ENCODE data around the gene TFEC.
"Not testable (repeated sequence)": the region's sequence is repeated elsewhere in the genome, so short reads cannot be mapped to it uniquely, and the experiment has no call there.

TFEC gene, protein sequence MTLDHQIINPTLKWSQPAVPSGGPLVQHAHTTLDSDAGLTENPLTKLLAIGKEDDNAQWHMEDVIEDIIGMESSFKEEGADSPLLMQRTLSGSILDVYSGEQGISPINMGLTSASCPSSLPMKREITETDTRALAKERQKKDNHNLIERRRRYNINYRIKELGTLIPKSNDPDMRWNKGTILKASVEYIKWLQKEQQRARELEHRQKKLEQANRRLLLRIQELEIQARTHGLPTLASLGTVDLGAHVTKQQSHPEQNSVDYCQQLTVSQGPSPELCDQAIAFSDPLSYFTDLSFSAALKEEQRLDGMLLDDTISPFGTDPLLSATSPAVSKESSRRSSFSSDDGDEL

DNA sequence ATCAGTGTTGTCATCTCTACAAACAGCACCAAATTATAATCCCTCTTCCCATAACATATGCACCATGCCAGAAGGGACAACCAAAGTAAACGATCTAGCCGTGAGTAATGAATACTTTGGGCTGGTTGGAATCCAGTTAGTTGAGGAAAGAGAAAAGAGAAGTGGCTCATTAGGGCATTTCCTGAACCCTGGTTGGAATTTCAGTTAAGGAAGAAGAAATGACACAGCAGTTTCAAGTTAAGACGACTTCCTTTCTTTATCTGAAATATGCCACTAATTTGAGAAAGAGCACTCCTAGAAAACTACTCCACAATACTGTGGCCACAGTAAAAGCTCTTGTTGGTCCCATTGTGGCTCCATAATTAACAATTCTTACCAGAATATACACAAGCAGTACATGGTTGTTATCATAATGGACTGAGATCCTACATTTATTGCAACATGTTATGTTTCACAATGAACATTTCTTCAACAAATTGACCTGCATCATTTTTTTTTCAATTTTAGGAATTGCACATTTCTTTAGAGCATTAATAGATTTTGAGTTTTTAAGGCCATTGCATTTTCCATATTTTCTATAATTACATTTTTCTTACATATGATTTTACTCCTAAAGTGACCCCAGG, at the start of gene TFEC:
Gene TFEC (minus strand): TSS at position 113 of the 626 bp plus-strand sequence. CDS start 46,322 bp downstream, outside the sequence.
- DNase-seq: no peak

DNA sequence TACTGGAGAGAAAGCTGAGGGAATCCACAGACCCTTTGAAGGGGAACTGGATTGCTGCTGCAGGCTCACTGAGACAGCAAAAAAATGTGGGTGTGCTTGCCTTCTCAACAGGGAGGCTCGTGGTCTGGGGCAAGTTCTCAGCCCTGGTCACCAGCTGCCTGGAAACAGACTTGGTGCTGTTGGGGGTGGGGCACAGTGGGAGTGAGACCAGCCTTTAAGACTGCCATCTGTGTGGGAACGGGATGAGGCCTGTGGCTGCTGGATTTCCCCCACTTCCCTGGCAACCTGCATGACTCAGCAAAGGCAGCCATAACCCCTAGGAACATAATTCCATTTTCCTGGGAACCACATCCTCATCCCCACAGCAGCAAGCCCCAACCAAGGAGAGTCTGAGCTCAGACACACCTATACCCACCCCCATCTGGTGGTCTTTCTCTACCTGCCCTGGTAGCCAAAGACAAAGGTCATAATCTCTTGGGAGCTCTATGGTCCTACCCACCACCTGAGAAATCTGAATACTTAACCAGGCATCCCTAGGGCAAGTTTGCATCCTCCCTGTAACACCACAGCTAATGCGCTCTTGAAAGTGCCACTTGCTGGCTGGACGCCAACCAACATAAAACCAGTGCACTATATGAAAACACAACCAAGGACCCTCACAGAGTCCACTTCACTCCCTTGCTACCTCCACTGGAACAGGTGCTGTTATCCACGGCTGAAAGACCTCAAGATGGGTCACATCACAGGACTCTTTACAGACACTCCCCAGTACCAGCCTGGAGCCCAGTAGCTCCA, 45.0 kb upstream of the TFEC start:
- DNase-seq: no peak

DNA sequence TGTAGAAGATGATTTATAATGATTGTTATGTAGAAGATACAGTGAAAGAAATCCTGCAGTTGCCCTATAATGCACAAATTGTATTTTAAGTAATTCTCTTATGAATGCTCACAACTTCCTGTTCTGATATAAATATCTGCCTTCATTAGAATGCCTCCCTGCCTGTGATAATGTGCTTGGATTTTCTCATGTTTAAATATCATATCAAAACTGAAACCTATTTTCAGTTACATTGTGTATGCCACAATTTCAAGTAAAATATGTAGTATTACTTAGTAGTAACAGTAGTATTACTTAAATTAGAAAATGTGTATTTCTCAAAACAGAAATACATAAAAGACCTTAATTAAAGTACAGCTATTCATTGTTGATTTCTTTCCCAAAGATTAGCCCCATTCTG, 41.1 kb upstream of the TFEC start:
- no peak for DNase-seq

DNA sequence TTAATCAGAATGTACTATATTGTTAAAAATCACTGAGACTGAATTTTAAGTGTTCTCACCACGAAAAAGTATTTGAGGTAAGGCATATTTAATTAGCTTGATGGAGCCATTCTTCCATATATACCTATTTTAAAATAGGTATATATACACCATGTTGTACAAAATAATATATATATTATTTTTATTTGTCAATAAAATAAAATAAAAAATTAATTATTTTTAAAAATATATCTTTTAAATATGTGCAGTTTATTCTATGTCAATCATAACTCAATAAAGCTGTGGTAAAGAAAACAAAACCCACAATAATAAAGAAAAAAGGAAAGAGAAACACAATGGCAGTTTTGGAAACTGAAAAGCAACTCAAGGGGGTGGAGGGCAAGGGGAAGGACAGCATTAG, 33.6 kb upstream of the TFEC start:
- DNase-seq: no peak

DNA sequence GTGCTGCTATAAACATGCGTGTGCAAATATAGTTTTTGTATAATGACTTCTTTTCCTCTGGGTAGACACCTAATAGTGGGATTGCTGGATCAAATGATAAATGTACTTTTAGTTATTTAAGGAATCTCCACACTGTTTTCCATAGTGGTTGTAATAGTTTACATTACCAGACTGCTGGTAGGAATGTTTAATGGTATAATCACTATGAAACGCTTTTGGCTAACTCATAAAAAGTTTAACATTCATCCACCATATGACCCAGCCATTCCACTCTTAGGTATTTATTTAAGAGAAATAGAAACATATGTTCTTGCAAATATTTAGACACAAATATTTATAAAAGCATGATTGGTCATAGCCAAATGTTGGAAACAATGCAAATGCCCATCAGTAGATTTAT, 32.1 kb upstream of the TFEC start:
- no peak for DNase-seq

DNA sequence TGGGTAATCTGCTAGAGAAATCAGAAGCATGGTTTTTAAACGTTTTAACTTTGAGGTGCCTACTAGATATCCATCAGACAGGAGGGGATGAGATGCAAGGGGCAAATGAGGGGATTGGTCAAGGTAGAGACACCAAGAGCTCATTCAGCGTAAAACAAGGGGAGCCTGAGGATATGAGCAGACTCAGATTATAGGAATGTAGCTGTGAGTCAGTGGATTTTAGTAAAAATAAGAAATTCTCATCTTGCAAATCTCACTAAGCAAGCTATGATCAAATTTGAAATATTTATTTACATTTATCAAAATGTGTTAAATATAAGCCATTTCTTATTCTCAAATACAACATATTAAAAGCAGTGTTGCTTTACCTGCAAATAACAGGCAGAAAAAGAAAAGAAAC, 21.4 kb upstream of the TFEC start:
- DNase-seq: no peak

DNA sequence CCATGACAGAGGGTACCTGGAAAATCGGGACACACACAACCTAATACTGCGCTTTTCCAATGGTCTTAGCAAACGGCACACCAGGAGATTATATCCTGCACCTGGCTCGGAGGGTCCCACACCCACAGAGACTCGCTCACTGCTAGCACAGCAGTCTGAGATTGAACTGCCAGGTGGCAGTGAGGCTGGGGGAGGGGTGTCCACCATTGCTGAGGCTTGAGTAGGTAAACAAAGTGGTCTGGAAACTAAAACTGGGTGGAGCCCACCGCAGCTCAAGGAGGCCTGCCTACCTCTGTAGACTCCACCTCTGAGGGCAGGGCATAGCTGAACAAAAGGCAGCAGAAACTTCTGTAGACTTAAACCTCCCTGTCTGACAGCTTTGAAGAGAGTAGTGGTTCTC, 16.7 kb upstream of the TFEC start:
- DNase-seq: not testable (repeated sequence)

DNA sequence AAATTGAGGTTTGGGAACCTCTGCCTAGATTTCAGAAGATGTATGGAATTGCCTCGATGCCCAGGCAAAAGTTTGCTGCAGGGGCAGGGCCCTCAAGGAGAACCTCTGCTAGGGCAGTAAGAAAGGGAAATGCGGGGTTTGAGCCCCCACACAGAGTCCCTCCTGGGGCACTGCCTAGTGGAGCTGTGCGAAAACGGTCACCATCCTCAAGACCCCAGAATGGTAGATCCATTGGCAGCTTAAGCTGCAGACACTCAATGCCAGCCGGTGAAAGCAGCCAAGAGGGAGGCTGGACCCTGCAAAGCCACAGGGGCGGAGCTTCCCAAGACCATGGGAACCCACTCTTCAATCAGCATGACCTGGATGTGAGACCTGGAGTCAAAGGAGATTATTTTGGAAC, 15.0 kb upstream of the TFEC start:
- DNase-seq: no peak

DNA sequence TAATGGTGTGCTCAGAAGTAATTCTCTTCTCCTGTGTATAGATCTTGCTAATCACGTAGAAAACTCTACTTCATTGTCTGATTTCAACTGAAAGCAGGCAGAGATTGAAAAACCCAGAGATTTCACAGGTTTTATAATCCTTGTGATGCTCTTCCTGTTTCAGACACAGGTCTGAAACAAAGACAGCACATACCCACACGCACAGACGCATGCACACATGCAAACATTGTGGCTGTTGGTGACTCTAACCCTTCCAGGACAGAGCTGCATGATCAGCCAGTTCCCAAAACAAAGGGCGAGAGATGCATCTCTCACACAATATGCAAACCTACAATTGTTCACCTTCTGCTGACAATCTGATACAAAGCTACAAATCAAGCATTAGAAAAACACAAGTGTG, 11.1 kb upstream of the TFEC start:
- no peak for DNase-seq

DNA sequence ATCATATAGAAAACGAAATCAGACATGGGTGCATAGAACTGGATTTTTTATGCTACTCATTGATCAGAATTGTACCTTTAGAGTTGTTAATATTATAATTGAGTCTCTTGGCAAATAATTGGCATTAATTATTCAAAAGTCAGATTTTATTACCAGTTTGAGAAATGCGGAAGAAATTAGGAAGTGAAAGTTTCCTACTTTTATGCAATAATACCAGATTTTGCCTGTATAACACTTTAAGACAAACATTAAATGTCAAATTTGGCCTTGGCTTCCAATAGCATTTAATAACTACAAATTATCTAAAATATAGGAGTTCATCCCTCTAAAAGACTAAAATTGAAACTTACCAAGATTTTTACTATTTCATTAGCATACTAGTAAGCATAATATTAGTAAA, 6.8 kb upstream of the TFEC start:
- no peak for DNase-seq

DNA sequence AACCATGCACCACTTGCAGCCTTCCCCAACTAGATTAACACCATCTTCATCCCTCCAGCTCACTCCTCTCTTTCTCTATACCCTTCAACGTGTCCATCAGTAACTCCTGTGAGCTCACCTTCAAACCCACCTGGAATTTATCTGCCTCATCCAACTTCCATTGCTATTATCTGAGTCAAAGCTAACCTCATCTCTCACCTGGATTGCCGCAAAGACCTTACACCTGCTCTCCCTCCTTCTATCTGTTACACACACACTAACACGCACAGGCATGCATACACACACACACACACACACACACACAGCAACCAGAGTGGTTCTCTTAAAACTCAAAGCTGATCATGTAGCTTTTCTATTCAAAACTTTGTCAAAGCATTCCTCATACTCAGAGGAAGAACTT, 3.8 kb upstream of the TFEC start:
- no peak for DNase-seq

DNA sequence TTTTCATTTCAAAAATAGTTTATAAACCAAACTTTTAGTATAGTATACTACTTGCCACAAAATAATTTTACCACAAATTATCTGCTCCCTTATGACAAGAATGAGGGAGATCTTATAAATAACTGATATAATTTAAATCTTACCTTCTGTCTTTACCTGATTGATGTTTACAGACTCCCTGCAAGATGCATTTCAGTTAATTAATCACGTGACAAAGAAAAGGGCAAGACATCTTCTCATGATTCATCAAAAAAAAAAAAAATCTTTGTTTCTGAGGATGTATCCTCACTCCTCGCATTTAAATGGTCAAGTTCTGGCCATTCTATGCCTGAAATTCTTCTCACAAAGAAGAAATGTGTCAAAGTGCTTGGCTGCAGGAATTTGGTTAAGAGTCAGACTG, 2.3 kb upstream of the TFEC start:
- no peak for DNase-seq

DNA sequence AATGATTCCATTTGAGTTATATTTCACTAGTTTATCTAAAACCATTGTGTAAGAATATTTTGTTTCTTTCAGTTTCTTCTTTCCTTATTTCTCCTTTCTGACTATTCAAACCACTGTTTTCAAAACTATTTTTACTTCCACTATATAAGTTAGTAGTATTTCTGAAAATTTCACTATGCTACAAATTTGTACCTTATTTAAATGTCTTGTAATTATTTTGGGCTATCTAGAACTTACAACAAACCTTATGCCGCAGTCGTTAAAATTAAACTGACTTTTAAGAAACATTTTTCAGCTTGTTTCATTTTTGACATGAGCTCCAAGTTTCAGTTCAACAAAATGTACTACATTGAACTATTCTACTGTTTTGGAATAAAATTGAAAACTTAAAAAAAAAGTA, 1.8 kb downstream of the TFEC start:
- no peak for DNase-seq

DNA sequence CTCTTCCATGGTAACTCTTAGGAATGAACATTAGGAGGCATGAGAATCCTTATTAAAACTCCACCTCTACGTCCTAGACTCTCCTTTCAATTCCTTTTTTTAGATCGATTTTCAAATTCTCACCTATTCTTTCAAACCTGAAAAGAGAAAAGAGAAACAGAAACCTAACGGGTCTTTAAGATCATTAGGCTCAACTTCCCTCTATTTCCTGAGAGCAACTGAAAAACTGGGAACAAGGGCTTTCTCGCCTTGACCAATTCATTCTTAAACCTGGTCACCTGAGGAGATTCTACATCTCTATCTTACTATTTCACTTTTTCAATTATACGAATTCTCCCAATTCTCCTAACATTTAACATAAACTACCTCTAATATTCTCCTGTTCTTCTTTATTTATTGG, 2.8 kb downstream of the TFEC start:
- DNase-seq: no peak

DNA sequence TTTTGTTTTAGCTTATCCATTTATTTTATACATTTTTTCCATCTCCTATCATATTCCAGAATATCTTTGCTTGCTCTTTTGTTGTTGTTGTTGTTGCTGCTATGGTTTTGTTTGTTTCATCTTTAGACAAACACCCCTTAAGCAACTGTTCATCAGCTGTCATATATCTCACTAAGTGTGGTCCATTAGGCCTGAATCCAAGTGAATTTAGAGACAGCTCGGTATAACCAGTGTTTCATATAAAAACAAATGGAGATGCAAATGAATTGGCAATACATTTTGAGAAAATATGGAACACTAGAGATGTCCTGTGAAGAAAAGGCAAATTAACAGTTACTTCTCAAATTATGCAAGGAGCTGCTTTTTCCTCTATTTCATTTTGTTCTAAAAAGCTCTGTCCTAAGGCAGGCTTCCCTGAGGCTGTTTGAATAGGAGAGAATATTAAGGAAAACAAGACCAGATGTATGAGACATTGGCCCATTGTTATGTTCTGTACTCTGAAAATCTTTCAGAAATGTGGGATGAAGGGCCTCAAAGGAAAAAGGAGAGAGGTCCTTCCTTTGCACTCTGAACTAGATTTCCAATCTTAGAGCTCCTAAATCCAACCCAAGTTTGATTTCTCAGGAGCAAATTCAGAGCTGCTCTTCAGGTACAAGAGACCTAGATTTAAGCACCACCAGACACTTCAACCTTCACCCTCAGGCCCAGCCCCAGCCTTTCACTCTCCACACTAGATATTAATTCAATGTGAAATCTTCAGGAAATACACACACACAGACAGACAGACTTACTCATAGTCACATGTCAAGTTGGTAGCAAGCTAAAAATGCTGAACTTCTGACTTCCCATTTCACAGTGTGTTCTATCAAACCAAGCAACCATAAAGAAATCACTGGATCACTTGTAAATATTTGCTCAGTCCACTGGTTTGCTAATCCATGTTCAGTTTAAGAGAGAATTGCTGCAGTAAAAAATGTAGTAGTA, 5.4 kb downstream of the TFEC start:
- no peak for DNase-seq

DNA sequence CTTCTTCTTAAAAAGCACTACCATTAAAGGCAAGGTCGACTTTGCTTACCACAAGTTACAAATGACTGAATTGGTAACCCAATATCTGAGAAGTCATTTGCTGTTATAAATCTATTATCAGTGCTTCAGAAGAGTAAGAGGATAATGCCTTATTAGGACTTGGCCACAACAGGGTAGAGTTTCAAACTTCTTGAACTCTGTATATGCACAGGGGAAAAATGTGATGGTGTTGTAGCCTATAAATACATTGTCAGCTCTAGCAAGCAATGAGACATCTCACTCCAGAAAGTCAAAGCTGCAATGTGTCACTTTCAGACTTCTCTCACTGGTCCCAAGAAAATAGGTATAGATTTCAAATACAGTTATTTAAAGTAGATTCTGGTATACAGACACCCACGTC, 9.3 kb downstream of the TFEC start:
- no peak for DNase-seq

DNA sequence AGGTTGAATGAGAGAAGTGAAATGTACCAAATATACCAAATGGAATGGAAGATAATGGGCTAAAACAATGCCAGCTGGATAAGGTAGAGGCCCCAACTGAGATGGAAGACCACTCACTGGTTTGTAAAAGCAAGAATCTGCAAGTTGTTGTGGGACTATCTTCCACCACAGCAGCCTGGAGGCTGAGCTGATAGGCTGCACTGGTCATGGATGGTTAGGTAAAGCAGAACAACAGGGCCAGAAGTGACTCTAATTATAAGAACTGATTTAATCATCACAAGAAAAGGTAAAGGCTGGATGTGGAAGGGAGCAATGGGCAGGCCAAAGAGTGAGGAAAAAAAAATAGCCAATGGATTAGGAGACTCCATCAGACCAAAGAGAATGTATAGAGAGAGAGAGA, 11.8 kb downstream of the TFEC start:
- no peak for DNase-seq

DNA sequence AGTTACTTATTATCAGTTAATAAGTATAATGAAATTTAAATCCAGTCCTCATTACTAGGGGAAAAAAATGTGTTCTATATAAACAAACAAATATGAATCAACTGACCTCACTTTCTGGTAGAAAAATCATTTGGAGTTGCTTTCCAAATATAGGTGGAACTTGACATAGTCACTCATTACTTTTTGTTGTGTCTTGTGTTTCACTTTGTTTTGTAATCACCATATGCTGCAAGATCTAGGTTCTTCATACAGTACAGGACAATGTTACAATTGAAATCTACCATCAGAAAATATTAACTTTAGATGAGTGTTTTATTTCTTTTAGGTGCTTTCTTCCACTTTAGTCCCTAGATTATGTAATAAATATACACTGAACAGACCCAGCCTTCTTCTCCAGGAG, 16.9 kb downstream of the TFEC start:
- DNase-seq: no peak

DNA sequence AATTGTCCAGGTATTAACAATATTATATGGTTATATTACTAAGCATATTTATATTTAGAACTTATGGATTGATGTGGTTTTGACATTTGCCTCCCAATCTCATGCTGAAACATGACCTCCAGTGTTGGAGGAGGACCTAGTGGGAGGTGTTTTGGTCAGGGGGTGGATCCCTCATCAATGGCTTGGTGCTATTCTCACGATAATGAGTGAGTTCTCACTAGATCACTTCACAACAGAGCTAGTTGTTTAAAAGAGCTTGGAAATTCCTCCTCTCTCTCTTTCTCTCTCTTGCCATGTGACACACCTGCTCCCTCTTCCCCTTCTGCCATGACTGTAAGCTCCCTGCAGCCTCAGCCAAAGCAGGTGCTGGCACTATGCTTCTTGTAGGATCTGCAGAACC, 19.0 kb downstream of the TFEC start:
- no peak for DNase-seq

DNA sequence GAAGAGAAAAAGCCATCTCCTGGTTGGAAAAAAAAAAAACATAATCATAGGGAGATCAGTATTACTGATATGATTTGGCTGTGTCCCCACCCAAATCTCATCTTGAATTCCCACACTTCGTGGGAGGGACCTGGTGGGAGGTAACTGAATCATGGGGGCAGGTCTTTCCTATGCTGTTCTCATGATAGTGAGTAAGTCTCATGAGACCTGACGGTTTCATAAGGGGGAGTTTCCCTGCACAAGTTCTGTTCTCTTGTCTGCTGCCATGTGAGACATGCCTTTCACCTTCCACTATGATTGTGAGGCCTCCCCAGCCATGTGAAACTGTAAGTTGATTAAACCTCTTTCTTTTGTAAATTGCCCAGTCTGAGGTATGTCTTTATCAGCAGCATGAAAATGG, 25.8 kb downstream of the TFEC start:
- not testable (repeated sequence) for DNase-seq

DNA sequence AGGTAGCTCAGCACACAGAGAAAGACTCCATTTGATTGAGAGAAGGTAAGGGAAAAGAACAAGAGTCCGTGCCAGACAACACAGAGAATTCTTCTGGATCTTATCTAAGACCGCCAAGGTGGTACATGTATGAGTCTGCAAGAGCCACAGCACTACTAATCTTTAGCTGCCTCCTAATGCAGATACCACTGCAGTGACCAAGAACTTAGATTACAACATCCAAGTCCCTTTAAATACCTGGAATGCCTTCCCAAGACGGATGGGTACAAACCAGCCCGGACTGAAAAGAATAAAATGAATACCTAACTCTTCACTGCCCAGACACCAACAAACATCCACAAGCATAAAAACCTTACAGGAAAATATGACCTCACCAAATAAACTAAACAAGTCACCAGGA, 33.3 kb downstream of the TFEC start:
- no peak for DNase-seq

DNA sequence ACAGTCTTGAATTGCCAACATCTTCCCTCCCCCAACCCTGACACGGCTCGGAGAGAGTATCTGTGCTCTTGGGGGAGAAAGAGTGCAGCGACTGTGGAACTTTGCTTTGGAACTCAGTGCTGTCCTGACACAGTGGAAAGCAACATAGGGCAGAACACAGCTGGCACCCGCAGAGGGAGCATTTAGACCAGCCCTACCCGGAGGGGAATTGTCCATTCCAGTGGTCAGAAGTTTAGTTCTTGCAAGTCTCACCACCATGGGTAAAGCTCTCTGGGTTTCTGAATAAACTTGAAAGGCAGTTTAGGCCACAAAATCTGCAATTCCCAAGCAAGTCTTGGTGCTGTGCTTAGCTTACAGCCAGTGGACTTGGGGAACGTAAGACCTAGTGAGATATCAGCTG, 34.9 kb downstream of the TFEC start:
- DNase-seq: no peak

DNA sequence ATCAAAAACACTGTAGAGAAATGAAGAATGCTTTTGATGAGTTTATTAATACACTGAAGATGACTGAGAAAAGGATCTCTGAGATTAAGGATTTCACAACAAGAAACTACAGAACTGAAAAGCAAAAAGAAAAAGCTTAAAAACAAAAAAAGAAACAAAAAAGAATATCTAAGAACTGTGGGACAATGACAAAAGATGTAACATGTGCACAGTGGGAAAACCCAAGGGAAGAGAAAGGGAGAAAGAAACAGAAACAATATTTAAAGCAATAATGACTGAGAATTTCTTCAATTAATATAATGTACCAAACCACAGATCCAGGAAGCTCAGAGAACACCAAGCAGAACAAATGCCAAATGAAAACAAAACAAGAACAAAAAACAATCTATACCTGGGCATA, 42.2 kb downstream of the TFEC start:
- no peak for DNase-seq

Data from NCI-H187 treated with DMSO at 0.1 percent for 48 hours (cell line).